ENCODE data around the gene PSEN2.

DNA sequence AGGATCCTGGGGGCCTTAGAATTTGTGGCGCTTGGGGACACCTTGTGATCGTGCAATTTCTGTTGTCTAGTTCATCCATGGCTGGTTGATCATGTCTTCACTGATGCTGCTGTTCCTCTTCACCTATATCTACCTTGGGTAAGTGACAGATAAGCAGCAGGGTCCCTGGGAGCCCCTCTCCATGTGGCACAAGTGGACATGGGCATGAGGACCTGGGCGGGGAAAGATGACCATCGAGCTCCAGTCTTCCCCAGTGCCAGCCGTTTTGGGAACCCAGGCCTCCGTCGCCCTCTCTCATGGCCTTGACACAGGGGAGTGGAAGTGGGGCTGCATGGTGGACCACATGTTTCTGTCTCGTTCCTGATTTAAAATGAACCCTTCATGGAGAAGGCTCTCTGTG, 17.6 kb downstream of the PSEN2 start:
- TF ChIP-seq SMARCA5 (IDR thresholded peaks at IDR 0.05) (no peak), EZH2 (IDR thresholded peaks at IDR 0.05; ENCODE audit: borderline replicate concordance, control insufficient read depth, low read depth, low read length) (no peak), SMC3 (IDR thresholded peaks at IDR 0.05; ENCODE audit: borderline replicate concordance, low read length) (no peak), POLR2AphosphoS5 (IDR thresholded peaks at IDR 0.05; ENCODE audit: low read length) (no peak), NR2C2 (IDR thresholded peaks at IDR 0.05; ENCODE audit: borderline replicate concordance, control insufficient read depth, insufficient read length, low read depth) (no peak), CBFB (IDR thresholded peaks at IDR 0.05; ENCODE audit: low read depth) (no peak)
- TF ChIP-seq, protein P1, sequence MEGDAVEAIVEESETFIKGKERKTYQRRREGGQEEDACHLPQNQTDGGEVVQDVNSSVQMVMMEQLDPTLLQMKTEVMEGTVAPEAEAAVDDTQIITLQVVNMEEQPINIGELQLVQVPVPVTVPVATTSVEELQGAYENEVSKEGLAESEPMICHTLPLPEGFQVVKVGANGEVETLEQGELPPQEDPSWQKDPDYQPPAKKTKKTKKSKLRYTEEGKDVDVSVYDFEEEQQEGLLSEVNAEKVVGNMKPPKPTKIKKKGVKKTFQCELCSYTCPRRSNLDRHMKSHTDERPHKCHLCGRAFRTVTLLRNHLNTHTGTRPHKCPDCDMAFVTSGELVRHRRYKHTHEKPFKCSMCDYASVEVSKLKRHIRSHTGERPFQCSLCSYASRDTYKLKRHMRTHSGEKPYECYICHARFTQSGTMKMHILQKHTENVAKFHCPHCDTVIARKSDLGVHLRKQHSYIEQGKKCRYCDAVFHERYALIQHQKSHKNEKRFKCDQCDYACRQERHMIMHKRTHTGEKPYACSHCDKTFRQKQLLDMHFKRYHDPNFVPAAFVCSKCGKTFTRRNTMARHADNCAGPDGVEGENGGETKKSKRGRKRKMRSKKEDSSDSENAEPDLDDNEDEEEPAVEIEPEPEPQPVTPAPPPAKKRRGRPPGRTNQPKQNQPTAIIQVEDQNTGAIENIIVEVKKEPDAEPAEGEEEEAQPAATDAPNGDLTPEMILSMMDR (IDR thresholded peaks at IDR 0.05 in 2 of 3, conservative IDR thresholded peaks at IDR 0.05 in 1 of 3; ENCODE audit: control insufficient read depth in 2 of 3, extremely low read depth in 1 of 3, insufficient read depth in 1 of 3, low read depth in 3 of 3, low read length in 3 of 3): no peak
- TF ChIP-seq, protein P2, sequence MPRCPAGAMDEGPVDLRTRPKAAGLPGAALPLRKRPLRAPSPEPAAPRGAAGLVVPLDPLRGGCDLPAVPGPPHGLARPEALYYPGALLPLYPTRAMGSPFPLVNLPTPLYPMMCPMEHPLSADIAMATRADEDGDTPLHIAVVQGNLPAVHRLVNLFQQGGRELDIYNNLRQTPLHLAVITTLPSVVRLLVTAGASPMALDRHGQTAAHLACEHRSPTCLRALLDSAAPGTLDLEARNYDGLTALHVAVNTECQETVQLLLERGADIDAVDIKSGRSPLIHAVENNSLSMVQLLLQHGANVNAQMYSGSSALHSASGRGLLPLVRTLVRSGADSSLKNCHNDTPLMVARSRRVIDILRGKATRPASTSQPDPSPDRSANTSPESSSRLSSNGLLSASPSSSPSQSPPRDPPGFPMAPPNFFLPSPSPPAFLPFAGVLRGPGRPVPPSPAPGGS (IDR thresholded peaks at IDR 0.05; ENCODE audit: borderline replicate concordance, insufficient read depth, low read depth, low read length, poor library complexity, severe bottlenecking): no peak
- TF ChIP-seq, protein P3, sequence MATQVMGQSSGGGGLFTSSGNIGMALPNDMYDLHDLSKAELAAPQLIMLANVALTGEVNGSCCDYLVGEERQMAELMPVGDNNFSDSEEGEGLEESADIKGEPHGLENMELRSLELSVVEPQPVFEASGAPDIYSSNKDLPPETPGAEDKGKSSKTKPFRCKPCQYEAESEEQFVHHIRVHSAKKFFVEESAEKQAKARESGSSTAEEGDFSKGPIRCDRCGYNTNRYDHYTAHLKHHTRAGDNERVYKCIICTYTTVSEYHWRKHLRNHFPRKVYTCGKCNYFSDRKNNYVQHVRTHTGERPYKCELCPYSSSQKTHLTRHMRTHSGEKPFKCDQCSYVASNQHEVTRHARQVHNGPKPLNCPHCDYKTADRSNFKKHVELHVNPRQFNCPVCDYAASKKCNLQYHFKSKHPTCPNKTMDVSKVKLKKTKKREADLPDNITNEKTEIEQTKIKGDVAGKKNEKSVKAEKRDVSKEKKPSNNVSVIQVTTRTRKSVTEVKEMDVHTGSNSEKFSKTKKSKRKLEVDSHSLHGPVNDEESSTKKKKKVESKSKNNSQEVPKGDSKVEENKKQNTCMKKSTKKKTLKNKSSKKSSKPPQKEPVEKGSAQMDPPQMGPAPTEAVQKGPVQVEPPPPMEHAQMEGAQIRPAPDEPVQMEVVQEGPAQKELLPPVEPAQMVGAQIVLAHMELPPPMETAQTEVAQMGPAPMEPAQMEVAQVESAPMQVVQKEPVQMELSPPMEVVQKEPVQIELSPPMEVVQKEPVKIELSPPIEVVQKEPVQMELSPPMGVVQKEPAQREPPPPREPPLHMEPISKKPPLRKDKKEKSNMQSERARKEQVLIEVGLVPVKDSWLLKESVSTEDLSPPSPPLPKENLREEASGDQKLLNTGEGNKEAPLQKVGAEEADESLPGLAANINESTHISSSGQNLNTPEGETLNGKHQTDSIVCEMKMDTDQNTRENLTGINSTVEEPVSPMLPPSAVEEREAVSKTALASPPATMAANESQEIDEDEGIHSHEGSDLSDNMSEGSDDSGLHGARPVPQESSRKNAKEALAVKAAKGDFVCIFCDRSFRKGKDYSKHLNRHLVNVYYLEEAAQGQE (IDR thresholded peaks at IDR 0.05; ENCODE audit: low read depth, low read length): no peak

Measured in GM12878 (cell line).